Activated naive CD4-positive, alpha-beta T cell treated with Interleukin-2 at 50 U/mL for 16 hours (primary cell): Measurements from ENCODE around the gene RAD51B.

Experiments used
- DNase-seq: peaks from one replicate; pipeline ENCODE4 v3.0.0-alpha.2; 2020

Gene RAD51B

GRCh38 chr14:68260121-68260520, 440.5 kb downstream of the RAD51B start:
- no peak for DNase-seq

- no peak for DNase-seq
Measured at GRCh38 chr14:68261092-68261842, 441.7 kb downstream of the RAD51B start.

GRCh38 chr14:68262567-68262966, 443.0 kb downstream of the RAD51B start:
- DNase-seq = no peak

- DNase-seq = no peak
Measured at GRCh38 chr14:68263563-68264259, 444.1 kb downstream of the RAD51B start.

- DNase-seq = no peak
Measured at GRCh38 chr14:68264260-68264569, 444.6 kb downstream of the RAD51B start.

- DNase-seq = no peak
Measured at GRCh38 chr14:68266998-68267397, 447.4 kb downstream of the RAD51B start.

GRCh38 chr14:68268197-68268596, 448.6 kb downstream of the RAD51B start:
- DNase-seq = no peak

- DNase-seq = no peak
Measured at GRCh38 chr14:68268719-68269118, 449.1 kb downstream of the RAD51B start.

GRCh38 chr14:68269136-68269927, 449.8 kb downstream of the RAD51B start:
- DNase-seq = no peak

- DNase-seq = no peak
Measured at GRCh38 chr14:68270342-68270741, 450.8 kb downstream of the RAD51B start.

- no peak for DNase-seq
Measured at GRCh38 chr14:68271913-68272391, 452.4 kb downstream of the RAD51B start.

- DNase-seq = no peak
Measured at GRCh38 chr14:68273413-68273812, 453.8 kb downstream of the RAD51B start.

- DNase-seq = no peak
Measured at GRCh38 chr14:68274725-68275124, 455.1 kb downstream of the RAD51B start.

- DNase-seq = no peak
Measured at GRCh38 chr14:68278576-68279436, 459.2 kb downstream of the RAD51B start.

- DNase-seq = no peak
Measured at GRCh38 chr14:68279437-68279720, 459.8 kb downstream of the RAD51B start.

GRCh38 chr14:68279777-68280233, 460.2 kb downstream of the RAD51B start:
- no peak for DNase-seq

GRCh38 chr14:68281497-68281896, 461.9 kb downstream of the RAD51B start:
- no peak for DNase-seq

- DNase-seq = peak; percentile 34
Measured at GRCh38 chr14:68282479-68283377, 463.1 kb downstream of the RAD51B start.

GRCh38 chr14:68283378-68284123, 464.0 kb downstream of the RAD51B start:
- peak; percentile 52 for DNase-seq

- DNase-seq = no peak
Measured at GRCh38 chr14:68284333-68284732, 464.8 kb downstream of the RAD51B start.

GRCh38 chr14:68284834-68285233, 465.3 kb downstream of the RAD51B start:
- no peak for DNase-seq
